Effector CD4-positive, alpha-beta T cell (primary cell): ENCODE results near the gene TNPO1.
"Not testable (repeated sequence)": the region's sequence is repeated elsewhere in the genome, so short reads cannot be mapped to it uniquely, and the experiment has no call there.

Experiments used
- DNase-seq: peaks from one replicate; pipeline ENCODE4 v3.0.0-alpha.2; 2020
- total RNA-seq: gene quantifications from one replicate; lab custom pipeline; 2026; lab: John Stamatoyannopoulos, UW

The TNPO1 gene
- 175 reads per million, percentile 91 among the genes with 10 or more reads in this experiment for total RNA-seq

GRCh38 chr5:72816284-72817075 is at the start of gene TNPO1:
Gene TNPO1 (plus strand): TSS chr5:72816661. CDS start chr5:72816738, 77 bp downstream.
- DNase-seq, result peak; percentile 74

- DNase-seq, result no peak
Observed at GRCh38 chr5:72767289-72768010, 49.0 kb upstream of the TNPO1 start.

DNA sequence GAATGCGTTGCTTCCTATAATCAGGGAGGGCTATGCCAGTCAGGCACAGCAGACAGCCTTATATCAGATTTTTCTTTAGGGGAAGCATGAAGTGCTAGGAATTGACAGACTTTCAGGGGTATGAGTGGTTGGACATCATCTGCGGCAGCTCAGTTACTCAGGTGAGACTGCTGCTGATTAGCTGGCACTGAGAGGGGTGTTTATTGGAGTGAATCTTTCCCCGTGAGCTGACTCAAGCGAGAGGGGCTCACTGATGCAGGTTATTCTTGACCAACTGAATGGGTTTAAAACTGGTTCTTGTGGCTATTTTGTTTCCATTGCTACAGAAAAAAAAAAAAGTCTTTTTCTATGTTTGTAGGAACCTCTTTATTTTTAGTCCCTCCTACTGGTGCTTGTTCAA is 46.2 kb upstream of the TNPO1 start:
- DNase-seq, result no peak

- no peak for DNase-seq
Observed at GRCh38 chr5:72776684-72777083, 39.8 kb upstream of the TNPO1 start.

DNA sequence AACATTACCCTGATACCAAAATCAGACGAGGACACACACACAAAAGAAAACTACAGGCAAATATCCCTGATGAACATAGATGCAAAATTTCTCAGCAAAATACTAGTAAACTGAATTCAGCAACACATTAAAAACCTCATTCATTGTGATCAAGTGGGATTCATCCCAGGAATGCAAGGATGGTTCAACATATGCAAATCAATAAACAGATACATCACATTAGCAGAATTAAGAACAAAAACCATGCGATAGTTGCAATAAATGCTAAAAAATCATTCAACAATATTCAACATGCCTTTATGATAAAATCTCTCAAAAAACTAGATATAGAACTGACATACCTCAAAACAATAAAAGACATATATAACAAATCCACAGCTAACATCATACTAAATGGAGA is 36.9 kb upstream of the TNPO1 start:
- DNase-seq, result no peak

GRCh38 chr5:72783354-72783753 is 33.1 kb upstream of the TNPO1 start:
- no peak for DNase-seq

DNA sequence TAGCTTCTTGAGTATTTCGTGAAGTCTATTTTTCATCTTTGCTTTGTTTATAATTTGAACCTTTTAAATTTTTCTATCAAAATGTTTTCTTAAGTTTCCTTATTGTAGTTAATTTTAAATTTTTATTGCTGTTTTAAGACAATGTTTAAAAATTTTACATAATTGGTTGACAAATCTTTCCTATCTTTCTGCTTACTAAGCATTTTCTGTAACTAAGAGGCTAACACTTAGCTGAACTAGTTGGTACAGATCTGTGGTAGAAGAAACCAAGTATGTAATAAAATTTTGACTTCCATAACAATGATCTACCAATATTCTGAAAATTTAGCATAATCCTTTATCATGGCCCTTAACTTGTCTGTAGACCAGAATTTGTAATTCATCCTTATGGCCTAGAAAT is 32.3 kb upstream of the TNPO1 start:
- DNase-seq, result no peak

DNA sequence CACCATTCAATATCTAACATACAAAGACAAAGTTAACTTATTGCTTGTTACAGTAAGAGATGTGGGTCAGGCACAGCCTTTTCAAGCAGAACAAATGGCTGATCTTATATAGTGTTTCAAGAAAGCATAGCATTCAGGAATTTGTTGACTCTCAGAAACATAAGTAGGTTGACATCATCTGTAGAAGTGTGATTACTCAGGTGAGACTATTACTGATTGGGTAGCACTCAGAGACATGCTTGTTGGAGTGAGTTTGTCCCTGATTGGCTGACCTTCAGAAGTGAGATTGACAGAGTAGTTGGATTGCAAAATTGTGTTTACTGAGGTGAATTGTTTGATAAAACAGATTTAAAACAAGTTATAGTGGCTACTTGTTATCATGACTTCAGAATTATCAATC is 30.7 kb upstream of the TNPO1 start:
- no peak for DNase-seq

GRCh38 chr5:72786676-72787075 is 29.8 kb upstream of the TNPO1 start:
- DNase-seq, result no peak

DNA sequence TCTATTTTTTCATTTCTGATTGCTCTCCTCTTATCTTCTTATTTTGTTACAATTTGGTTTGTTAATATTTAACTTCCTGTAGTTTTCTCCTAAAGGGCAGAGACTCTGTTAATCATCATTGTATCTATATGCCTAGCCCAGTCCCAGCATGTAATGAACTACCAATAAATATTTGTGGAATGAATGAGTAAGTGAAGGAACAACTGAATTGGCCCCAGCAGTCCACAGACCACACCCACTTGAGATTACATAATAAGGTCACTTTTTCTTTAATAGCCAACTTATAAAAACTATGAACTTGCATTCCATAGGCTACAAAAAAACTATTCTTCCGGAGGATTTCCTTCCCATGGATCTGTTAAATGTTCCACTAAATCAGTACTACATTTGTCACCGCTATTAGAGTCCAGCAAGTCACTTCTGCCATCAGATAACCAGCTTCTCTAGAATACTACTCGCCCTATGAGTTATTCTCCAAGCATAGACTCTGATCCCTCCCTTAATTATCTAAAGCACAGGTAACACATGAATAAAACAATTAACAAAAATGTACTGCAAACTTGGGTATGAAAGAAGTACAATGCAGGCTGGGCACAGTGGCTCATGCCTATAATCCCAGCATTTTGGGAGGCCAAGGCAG is 27.5 kb upstream of the TNPO1 start:
- no peak for DNase-seq

DNA sequence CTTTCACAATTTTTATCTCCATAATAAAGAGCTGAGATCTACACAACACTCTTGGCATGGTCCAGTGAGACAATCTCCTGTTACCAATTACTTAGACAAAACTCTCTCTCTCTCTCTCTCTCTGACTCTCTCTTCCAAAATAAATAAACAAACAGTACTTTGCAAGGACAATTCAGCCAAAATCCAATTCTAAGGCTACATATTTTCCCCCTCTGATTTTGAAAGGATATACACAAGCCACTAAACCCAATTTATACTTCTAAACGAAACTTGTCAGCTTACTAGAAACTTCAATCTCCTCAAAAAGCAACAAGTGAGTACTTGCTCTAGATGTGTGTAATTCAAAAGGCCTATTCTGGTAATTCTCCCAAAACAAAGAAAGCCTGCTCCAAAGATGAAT is 26.3 kb upstream of the TNPO1 start:
- DNase-seq, result no peak

DNA sequence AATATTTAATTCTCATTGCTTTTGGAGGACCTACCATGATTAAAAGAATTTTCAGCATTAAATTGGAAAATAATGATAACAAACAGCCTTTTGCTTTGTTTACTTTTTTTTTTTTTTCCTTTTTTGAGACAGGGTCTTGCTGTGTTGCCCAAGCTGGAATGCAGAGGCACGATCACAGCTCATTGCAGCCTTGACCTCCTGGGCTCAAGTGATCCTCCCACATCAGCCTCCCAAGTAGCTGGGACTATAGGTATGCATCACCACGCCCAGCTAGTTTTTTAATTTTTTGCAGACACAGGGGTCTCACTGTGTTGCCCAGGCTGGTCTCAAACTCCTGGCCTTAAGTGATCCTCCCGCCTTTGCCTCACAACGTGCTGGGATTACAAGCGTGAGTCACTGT is 23.8 kb upstream of the TNPO1 start:
- not testable (repeated sequence) for DNase-seq

- no peak for DNase-seq
Observed at GRCh38 chr5:72796001-72796400, 20.5 kb upstream of the TNPO1 start.

DNA sequence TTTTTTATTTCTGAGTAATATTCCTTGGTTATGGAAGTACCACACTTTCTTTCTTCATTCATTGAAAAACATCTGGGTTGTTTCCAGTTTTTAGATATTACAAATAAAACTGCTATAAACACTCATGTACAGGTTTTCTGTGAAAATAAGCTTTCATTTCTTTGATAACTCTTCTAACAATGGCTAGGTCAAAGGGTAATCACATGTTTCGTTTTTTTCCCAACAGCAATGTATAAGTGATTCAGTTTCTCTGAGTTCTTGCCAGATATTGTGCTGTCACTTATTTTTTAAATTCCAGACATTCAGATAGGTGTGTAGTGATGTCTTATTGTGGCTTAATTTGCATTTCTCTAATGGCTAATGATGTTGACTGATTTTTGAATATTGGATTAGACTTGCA is 16.7 kb upstream of the TNPO1 start:
- no peak for DNase-seq

- DNase-seq, result not testable (repeated sequence)
Observed at GRCh38 chr5:72808637-72809036, 7.8 kb upstream of the TNPO1 start.

DNA sequence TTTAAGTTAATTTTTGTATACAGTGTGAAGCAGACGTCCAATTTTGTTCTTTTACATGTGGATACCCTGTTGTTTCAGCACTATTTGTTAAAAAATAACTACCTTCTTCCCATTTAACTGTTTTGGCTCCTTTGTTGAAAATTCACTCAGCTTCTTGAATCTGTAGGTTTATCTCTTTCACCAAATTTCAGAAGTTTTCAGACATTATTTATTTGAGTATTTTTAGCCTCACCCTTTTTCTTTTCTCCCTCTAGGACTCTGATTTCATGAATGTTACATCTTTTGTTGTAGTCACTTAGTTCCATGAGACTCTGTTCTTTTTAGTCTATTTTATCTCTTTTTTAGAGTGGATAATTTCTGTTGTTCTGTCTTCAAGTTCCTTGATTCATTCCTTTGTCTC is 4.6 kb upstream of the TNPO1 start:
- DNase-seq, result no peak

- DNase-seq, result no peak
Observed at GRCh38 chr5:72812488-72812887, 4.0 kb upstream of the TNPO1 start.

- no peak for DNase-seq
Observed at GRCh38 chr5:72814104-72814503, 2.4 kb upstream of the TNPO1 start.

- DNase-seq, result no peak
Observed at GRCh38 chr5:72814864-72815263, 1.6 kb upstream of the TNPO1 start.

DNA sequence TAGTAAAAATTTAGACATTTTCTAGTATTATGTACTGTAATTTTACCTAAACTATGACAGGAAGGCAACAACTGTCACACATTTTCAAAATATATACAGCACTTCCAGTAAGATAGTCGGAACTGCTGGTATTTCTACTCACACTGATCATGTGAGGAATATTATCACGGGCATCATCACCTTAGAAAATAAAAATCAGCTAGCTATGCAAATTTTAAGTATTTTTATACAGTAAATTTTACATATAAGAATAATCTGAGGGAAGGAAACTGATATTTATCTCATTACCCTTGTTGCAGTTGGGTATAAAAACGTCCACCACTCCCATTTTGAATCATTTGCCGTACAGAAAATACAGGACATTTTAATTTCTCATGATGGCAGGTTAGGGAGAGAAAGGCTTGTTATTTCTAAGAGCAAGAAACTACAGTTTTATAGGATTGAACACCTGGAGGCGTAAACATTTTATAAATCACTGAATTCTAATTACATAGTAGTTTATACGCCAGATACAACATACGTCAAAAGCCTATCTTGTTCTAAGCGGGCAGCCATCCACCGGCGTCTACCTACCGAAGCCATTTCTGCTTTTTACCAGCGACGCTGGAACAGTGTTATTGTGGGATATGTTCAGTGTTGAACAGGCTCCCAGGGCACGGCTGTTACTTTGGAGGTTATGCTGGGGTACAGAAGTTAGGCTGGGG is 729 bp upstream of the TNPO1 start:
- DNase-seq, result peak; percentile 15

DNA sequence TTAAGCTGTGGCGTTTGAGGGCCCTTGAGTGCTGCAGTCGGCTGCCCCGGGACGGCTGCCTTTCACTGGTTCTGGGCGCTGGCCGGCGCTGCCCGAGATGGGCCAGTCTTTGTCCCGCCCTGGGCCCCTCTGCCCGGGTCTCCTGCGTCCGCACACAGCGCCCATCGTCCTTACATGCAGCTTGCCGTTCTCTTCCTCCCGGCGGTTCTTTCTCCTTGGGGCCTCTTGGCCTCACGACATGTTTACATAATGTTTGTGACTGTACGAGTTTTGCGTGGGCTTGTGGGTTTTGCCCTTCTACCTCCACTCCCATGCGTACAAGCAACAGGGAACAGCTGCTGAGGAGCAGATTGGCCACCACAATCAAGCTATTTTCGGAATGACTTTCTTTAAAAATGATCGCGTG is 618 bp downstream of the TNPO1 start:
- no peak for DNase-seq

DNA sequence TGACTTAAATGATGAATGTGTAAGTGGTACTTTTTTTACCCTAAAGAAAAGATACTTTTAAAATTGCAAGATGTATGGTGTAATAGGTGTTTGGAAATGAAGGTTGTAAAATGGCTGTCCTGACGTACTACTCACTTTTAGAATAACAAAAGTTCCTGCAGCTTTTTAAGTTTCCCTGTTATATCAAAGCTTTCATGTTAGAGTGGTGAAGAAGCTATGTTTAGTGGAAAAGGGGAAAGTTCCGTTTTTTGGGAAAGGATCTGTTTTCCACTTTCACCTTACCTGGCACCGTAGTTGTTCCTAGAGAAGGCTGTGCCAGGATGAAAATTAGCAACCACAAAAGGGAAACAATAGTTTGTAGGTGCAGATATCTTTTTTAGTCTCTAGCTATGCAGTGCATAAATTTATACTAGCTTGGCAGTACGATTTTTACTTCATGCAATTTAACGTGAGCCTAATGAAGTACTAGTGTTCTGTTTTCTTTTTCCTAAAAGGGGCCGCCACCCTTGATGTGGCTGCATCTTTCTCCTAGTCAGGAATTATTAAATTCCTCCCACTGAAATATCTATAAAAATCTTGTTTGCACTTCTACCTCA is 1.3 kb downstream of the TNPO1 start:
- DNase-seq, result no peak
